HG02642 (cell line): Measurements from ENCODE around the gene KRTAP4-9.
"Not testable (repeated sequence)": the region's sequence is repeated elsewhere in the genome, so short reads cannot be mapped to it uniquely, and the experiment has no call there.

ENCODE experiments used
- ATAC-seq: cut with Tn5 transposase; IDR thresholded peaks from one replicate; pipeline ENCODE4 v1.9.1; 2021; ENCODE audit warnings: mild to moderate bottlenecking; ENCODE audit not compliant: unreplicated experiment, poor library complexity

Gene KRTAP4-9

GRCh38 chr17:41088760-41089352, 16.3 kb upstream of the KRTAP4-9 start:
- not testable (repeated sequence) for ATAC-seq

DNA sequence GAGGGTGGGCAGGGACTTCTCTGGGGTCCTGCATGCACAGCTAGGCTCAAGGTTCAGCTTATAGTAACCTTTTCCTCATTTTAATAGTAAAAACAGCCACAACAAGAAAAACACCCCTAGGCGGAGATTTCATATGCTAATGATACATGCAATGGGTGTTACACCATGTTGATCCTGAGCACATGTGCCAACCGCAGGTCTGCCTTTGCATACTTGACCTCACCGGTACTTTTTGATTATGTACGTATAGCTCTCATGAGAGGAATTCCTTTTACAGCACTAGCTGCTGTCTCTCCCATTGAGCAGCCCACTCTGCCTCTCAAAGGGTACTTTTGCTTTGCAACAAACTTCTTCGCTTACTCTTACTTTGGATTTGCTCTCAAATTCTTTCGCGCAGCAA, 9.1 kb upstream of the KRTAP4-9 start:
- ATAC-seq, result no peak

GRCh38 chr17:41098042-41098441, 7.1 kb upstream of the KRTAP4-9 start, which contains the start of gene KRTAP4-8:
TSS of gene KRTAP4-8 (minus strand) at chr17:41098142. CDS start at chr17:41098084, 58 bp downstream.
- ATAC-seq, result no peak

DNA sequence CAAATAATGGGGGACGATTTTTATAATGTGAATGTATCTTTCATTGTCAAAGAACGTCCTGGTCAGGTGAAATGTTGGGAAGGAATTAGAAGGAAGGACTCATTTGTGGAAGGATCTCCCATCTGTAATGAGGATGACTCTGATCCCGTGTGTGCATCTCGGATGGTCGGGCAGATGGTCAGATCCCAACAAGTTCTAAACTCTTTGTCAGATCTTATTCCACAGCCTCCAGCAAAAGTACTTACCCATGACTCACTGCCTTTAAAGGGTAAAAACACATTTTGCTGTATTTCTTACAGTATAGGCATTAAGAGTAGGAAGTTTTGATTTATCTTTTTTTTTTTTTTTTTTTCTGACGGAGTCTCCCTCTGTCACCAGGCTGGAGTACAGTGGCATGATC, 6.7 kb upstream of the KRTAP4-9 start:
- no peak for ATAC-seq

DNA sequence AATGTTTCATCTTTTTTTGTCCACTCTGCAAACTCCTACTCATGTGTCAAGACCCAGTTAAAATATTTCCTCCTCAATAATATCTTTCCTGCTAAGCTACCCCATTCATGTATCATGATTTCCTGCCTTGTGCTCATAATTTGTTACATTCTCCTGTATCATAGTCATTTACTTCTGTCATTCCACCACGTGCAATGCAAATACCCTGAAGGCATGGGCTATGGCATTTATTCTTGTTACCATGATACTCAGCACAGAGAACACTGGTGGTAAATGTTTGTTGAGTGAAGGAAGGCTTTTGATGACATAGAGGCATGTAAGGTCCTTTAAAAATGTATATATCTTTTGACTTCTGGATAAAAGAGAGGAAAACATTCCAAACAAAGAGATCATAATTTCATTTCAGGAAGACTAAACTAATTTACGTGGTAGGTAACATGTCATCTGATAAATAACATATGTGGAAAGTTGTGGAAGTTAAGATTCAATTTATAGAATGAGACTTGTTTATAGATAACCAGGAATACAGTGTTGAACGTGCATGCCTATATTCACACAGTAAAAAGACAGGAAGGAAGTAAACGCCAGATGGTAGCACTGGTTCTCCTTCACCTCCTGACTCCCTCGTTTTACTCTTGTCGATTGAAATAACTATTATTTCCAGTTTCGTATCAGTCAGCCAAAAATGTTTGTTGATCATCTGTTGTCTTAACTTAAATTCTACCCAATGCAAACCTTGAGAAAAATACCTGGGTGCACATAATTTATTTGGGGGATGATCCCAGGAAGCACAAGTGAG, 5.3 kb upstream of the KRTAP4-9 start:
- not testable (repeated sequence) for ATAC-seq

GRCh38 chr17:41101586-41102259, 3.5 kb upstream of the KRTAP4-9 start, which contains the start of gene KRTAP4-16:
TSS of gene KRTAP4-16 (minus strand) at chr17:41102209. CDS start at chr17:41102209, 0 bp downstream.
- no peak for ATAC-seq

DNA sequence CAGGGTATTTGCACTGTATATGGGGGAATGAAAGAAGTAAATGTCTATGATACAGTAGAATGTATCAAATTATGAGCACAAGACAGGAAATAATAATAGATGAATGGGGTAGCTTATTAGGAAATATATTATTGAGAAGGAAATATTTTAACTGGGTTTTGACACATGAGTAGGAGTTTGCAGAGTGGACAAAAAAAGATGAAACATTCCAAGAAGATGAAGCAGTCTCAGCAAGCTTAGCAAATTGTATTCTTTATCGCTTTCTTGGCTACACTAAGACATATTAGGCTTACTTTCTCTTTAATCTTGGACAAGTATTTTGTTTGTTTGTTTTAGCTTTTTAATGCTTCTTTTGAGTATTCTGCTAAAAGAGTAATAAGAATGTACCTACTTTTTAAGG, 1.3 kb upstream of the KRTAP4-9 start:
- ATAC-seq, result no peak

DNA sequence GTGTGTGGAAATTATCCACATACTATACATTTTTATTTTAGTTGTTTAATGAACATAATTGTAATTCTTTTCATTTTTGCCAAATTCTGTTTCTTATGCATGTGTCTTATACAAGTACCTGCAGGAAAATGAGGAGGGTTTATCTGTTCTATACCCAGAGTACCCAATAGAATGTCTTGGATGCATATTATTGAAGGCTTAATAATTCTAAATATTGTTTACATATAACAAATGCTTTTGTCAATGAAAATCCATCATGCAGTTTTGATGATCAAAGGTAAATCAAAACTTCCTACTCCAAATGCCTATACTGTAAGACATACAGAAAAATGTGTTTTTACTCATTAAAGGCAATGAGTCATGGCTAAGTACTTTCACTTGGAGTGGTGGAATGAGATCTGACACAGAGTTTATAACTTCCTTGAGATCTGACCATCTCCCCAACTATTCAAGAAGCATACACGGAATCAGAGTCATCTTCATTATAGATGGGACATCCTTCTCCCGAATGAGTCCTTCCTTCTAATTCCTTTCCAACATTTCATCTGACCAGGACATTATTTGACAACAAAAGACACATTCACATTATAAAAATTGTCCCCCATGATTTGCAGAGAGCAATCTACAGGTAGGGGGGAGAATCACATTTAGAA, 677 bp upstream of the KRTAP4-9 start:
- not testable (repeated sequence) for ATAC-seq

- no peak for ATAC-seq
Observed at GRCh38 chr17:41107941-41108450, 2.8 kb downstream of the KRTAP4-9 start.

DNA sequence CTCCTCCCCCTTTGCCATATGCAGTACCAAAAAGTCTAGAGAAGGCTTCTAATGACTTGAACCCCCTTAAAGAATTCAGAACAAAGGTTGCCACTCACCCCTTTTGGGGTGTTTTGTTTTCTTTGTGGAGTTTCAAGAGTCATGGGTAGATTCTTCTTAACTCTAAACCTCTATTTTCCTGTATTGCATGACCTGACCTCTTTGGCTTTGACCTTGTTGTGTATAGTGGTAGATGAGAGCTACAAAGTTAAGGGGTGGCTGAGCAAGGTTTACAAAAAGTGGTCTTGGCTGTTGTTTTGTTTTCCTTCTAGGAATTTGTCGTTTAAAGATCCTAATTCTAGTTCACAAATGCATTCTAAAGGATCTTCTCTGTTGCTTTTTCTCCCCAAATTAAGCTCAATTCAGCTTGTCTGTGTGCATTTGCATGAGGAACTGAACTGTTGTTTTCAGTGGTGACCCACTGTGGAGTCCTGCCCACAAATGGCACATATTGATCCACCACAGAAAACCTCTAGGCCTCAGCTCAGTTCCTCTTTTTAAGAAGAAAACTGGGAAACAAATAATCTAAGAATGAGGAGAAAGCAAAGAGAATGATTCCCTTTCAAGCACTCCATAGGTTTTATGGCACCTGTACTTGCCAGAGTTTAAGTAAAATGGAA, 3.7 kb downstream of the KRTAP4-9 start:
- ATAC-seq, result not testable (repeated sequence)

- ATAC-seq, result no peak
Observed at GRCh38 chr17:41111151-41111885, 6.1 kb downstream of the KRTAP4-9 start.

GRCh38 chr17:41116297-41116696, 11.1 kb downstream of the KRTAP4-9 start:
- ATAC-seq, result no peak

GRCh38 chr17:41117846-41118386, 12.7 kb downstream of the KRTAP4-9 start, which contains the start of gene KRTAP4-11:
TSS of gene KRTAP4-11 (minus strand) at chr17:41118373. CDS start at chr17:41118315, 58 bp downstream.
- not testable (repeated sequence) for ATAC-seq

- no peak for ATAC-seq
Observed at GRCh38 chr17:41118721-41119120, 13.5 kb downstream of the KRTAP4-9 start.

GRCh38 chr17:41119696-41120690, 14.8 kb downstream of the KRTAP4-9 start:
- not testable (repeated sequence) for ATAC-seq

GRCh38 chr17:41121742-41122141, 16.6 kb downstream of the KRTAP4-9 start:
- no peak for ATAC-seq

DNA sequence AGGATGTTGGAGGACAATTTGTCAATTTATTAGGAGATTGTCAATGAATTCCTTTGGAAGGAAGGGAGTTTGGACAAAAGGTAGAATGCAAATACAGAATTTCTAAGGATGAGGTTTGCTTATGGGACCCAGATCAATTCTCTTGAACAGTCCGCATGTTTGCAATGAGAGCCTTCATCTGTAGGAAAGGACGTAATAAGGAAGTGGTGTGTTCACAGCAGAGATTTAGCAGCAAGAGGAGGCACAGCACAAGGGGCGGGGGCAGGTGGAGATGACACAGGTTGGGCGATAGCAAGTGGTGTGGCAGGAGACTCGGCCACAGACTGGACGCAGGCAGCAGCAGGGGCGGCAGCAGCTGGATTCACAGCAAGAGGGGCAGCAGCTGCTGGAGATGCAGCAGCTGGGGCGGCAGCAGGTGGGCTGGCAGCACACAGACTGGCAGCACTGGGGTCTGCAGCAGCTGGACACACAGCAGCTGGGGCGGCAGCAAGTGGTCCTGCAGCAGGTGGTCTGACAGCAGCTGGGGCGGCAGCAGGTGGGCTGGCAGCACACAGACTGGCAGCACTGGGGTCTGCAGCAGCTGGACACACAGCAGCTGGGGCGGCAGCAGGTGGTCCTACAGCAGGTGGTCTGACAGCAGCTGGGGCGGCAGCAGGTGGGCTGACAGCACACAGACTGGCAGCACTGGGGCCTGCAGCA, 18.3 kb downstream of the KRTAP4-9 start:
- not testable (repeated sequence) for ATAC-seq
